Measurements from ENCODE around the gene MOB3B.

The MOB3B gene

GRCh38 chr9:27382975-27383374 lies 146.6 kb downstream of the MOB3B start:
- no peaks in the 10 kb centered on the region for H3K9me3 ChIP-seq (ENCODE audit: severe bottlenecking)
- H3K27me3 ChIP-seq (ENCODE audit: insufficient read depth, low read depth, severe bottlenecking), result no peaks in the 10 kb centered on the region
- H3K27ac ChIP-seq, result no peak overlapping the region
- no peak overlapping the region for H3K4me3 ChIP-seq (ENCODE audit: low read depth, low read length)
- DNase-seq, result no peak
- TF ChIP-seq CTCF (IDR thresholded peaks at IDR 0.05; ENCODE audit: low read depth, low read length), result no peak
- H3K36me3 ChIP-seq, result no peaks in the 10 kb centered on the region

- H3K27ac ChIP-seq, result no peak overlapping the region
- DNase-seq, result no peak
- H3K4me3 ChIP-seq (ENCODE audit: low read depth, low read length), result no peak overlapping the region
- no peaks in the 10 kb centered on the region for H3K27me3 ChIP-seq (ENCODE audit: insufficient read depth, low read depth, severe bottlenecking)
- no peak for TF ChIP-seq CTCF (IDR thresholded peaks at IDR 0.05; ENCODE audit: low read depth, low read length)
- H3K36me3 ChIP-seq, result no peaks in the 10 kb centered on the region
- H3K9me3 ChIP-seq (ENCODE audit: severe bottlenecking), result no peaks in the 10 kb centered on the region
Measured at GRCh38 chr9:27382308-27382707, 147.3 kb downstream of the MOB3B start.

GRCh38 chr9:27379311-27380251 lies 150.0 kb downstream of the MOB3B start:
- no peak for DNase-seq
- Histone ChIP-seq H3K27ac (no peak overlapping the region), H3K9me3 (ENCODE audit: severe bottlenecking) (no peaks in the 10 kb centered on the region), H3K4me3 (ENCODE audit: low read depth, low read length) (no peak overlapping the region), H3K36me3 (no peaks in the 10 kb centered on the region), H3K27me3 (ENCODE audit: insufficient read depth, low read depth, severe bottlenecking) (no peaks in the 10 kb centered on the region)
- no peak for TF ChIP-seq CTCF (IDR thresholded peaks at IDR 0.05; ENCODE audit: low read depth, low read length)

GRCh38 chr9:27377811-27378456 lies 151.7 kb downstream of the MOB3B start:
- TF ChIP-seq CTCF (IDR thresholded peaks at IDR 0.05; ENCODE audit: low read depth, low read length), result no peak
- no peak for DNase-seq
- H3K27ac ChIP-seq, result no peak overlapping the region

GRCh38 chr9:27377147-27377807 lies 152.3 kb downstream of the MOB3B start:
- Histone ChIP-seq H3K27me3 (ENCODE audit: insufficient read depth, low read depth, severe bottlenecking) (no peaks in the 10 kb centered on the region), H3K4me3 (ENCODE audit: low read depth, low read length) (no peak overlapping the region), H3K27ac (no peak overlapping the region), H3K36me3 (no peaks in the 10 kb centered on the region), H3K9me3 (ENCODE audit: severe bottlenecking) (no peaks in the 10 kb centered on the region)
- DNase-seq, result peak; percentile 12
- TF ChIP-seq CTCF (IDR thresholded peaks at IDR 0.05; ENCODE audit: low read depth, low read length), result no peak

More at GRCh38 chr9:27377811-27378456, 151.7 kb downstream of the MOB3B start:
- H3K4me3 ChIP-seq (ENCODE audit: low read depth, low read length), result no peak overlapping the region
- no peaks in the 10 kb centered on the region for H3K36me3 ChIP-seq
- no peaks in the 10 kb centered on the region for H3K27me3 ChIP-seq (ENCODE audit: insufficient read depth, low read depth, severe bottlenecking)
- H3K9me3 ChIP-seq (ENCODE audit: severe bottlenecking), result no peaks in the 10 kb centered on the region

Measured in WERI-Rb-1 (cell line).